Measurements from ENCODE around the gene MAPK1.
"Not testable (repeated sequence)": the region's sequence is repeated elsewhere in the genome, so short reads cannot be mapped to it uniquely, and the experiment has no call there.

The MAPK1 gene

DNA sequence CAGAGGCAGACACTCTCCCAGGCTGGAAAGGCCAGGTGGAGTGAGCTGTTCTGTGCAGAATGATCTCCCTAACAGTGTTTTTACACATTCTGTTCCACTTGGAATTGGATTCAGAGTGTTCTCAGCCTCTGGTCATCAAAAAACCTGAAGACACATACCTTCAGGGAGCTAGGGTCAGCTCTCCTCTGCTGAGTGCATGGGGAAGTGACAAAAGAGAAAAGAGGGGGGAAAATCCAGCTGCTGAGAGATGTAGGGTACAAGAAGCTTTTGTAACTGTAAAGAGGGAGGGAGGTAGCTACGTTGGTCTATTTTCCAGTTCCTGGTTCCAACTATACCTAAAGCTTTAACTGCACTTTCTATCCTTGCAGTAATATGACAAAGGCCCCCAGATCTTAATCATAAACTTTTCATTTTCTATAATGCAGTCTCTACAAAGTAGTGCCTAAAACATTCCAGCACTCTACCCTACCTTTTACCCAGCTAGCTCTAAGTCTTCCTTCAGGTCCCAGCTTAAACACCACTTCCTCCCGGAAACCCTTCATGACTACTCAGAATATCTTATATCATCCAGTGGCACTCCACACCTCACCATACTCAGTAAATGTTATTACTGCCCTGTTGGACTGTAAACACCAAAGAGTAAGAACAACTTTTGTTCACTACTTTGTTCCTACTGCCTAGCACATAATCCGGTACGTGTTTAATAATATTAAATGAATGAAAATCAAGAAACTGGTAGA is 9.2 kb downstream of the MAPK1 start:
- Histone ChIP-seq H3K27ac (ENCODE audit: low read length) (no peak overlapping the region), H3K27me3 (ENCODE audit: insufficient read depth, low read length) (no peaks in the 10 kb centered on the region), H3K4me3 (ENCODE audit: low read length) (no peak overlapping the region), H3K36me3 (ENCODE audit: insufficient read depth, low read depth, low read length) (no peaks in the 10 kb centered on the region), H3K9ac (ENCODE audit: low read depth, low read length) (no peak overlapping the region), H3K4me1 (ENCODE audit: insufficient read depth, low read length) (peaks cover 14% of the 10 kb centered on the region), H3K9me3 (ENCODE audit: insufficient read depth, low read depth, low read length) (no peaks in the 10 kb centered on the region)

DNA sequence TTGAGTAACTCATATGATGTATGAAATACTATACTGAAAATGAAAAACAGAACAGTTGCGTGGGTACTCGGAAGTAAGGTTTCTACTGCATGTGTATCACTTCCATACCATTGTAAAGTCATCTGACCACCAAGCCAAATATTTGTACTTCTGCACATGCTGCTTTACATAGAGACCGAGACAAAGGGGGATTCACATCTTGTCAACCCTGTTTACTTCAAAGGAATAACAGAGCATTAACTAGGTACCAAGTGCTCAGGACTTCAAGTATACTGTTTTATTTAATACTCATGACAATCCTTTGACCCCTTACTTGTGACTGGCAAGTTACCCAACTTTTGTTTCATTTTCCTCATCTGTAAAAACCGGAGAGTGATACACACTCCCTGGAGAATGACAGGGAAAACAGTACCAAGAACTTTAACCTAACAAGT is 9.9 kb downstream of the MAPK1 start:
- Histone ChIP-seq H3K36me3 (ENCODE audit: insufficient read depth, low read depth, low read length) (no peaks in the 10 kb centered on the region), H3K9ac (ENCODE audit: low read depth, low read length) (no peak overlapping the region), H3K4me1 (ENCODE audit: insufficient read depth, low read length) (peaks cover 11% of the 10 kb centered on the region), H3K27ac (ENCODE audit: low read length) (no peak overlapping the region), H3K4me3 (ENCODE audit: low read length) (no peak overlapping the region), H3K27me3 (ENCODE audit: insufficient read depth, low read length) (no peaks in the 10 kb centered on the region), H3K9me3 (ENCODE audit: insufficient read depth, low read depth, low read length) (no peaks in the 10 kb centered on the region)

DNA sequence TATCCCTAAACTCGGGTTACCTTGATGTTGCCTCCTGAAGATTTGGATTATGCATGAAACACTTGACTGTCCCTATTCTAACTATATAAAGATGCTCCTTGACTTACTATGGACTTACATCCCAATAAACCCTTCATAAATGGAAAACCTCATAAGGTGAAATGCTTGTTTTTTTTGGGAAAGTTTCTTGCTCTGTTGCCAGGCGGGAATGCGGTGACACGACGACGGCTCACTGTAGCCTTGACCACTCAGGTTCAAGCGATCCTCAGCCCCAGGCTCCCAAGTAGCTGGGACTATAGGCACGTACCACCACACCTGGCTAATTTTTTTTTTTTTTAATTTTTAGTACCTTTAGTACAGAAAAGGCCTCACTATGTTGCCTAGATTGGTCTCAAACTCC is 10.6 kb downstream of the MAPK1 start:
- Histone ChIP-seq H3K36me3 (ENCODE audit: insufficient read depth, low read depth, low read length) (no peaks in the 10 kb centered on the region), H3K27ac (ENCODE audit: low read length) (no peak overlapping the region)

DNA sequence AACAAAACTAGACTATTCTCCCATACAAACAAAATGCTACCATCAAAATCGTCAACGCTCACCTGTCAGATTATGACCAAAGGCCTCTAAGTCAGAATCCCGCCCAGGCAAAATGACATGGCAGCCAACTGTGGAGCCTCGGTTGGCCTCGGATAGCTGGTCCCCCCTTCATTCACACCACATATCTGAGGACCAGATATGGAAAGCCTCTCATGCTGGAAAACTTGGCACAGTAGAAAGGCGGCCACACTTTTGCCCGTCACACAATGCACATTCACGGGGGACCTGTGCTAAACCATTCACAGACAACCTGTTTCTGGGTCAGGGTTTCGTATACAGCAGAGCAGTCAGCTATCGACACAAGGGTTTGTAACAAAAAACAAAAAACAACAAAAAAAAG is 11.2 kb downstream of the MAPK1 start:
- Histone ChIP-seq H3K27ac (ENCODE audit: low read length) (no peak overlapping the region), H3K27me3 (ENCODE audit: insufficient read depth, low read length) (no peaks in the 10 kb centered on the region), H3K4me1 (ENCODE audit: insufficient read depth, low read length) (peaks cover under 1% of the 10 kb centered on the region; the same call in 1 of the 2 replicates), H3K9me3 (ENCODE audit: insufficient read depth, low read depth, low read length) (no peaks in the 10 kb centered on the region), H3K4me3 (ENCODE audit: low read length) (no peak overlapping the region), H3K9ac (ENCODE audit: low read depth, low read length) (no peak overlapping the region), H3K36me3 (ENCODE audit: insufficient read depth, low read depth, low read length) (no peaks in the 10 kb centered on the region)

More for the DNA sequence above, 10.6 kb downstream of the MAPK1 start:
- H3K9me3 ChIP-seq (ENCODE audit: insufficient read depth, low read depth, low read length): no peaks in the 10 kb centered on the region
- peaks cover 7% of the 10 kb centered on the region for H3K4me1 ChIP-seq (ENCODE audit: insufficient read depth, low read length)
- H3K27me3 ChIP-seq (ENCODE audit: insufficient read depth, low read length): no peaks in the 10 kb centered on the region
- no peak overlapping the region for H3K9ac ChIP-seq (ENCODE audit: low read depth, low read length)
- H3K4me3 ChIP-seq (ENCODE audit: low read length): no peak overlapping the region

DNA sequence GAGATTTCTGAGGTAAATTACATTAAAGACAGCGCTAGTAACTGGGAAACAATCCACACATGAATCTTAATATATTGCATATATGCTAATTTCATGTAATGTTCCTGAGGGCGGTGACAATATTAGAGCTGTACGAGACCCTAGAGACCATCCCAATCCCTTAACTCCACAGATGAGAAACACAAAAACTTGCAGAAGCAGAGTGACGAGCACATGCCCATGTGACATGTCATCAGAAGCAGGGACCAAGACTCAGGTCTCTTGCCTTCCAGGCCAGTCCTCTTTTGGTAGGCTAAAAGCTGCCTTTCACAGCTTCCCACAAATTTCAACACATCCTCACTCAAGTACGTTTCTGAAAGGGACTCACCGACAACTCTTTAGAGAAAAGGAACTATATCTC is 11.8 kb downstream of the MAPK1 start:
- no peaks in the 10 kb centered on the region for H3K9me3 ChIP-seq (ENCODE audit: insufficient read depth, low read depth, low read length)
- H3K4me3 ChIP-seq (ENCODE audit: low read length): no peak overlapping the region
- H3K27ac ChIP-seq (ENCODE audit: low read length): no peak overlapping the region
- no peaks in the 10 kb centered on the region for H3K27me3 ChIP-seq (ENCODE audit: insufficient read depth, low read length)
- H3K9ac ChIP-seq (ENCODE audit: low read depth, low read length): no peak overlapping the region
- no peaks in the 10 kb centered on the region; the same call in 1 of the 2 replicates for H3K4me1 ChIP-seq (ENCODE audit: insufficient read depth, low read length)
- H3K36me3 ChIP-seq (ENCODE audit: insufficient read depth, low read depth, low read length): no peaks in the 10 kb centered on the region

DNA sequence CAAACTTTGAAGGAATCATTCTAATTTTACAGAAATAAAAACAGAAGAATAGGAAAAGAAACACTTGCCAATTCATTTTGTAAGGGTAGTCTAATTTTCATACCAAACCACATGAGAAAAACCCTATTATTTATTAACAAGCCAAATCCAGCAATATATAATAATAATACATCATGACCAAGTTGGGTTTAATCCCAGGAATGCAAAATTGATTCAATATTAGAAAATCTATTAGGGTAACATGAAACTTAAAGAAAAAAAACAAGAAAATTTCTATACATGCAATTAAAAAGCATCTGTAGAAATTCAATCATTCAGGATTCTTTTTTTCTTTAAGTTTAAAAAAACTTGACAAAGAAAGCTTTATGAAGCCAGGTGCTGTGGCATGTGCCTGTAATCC is 16.8 kb downstream of the MAPK1 start:
- no peak overlapping the region for H3K9ac ChIP-seq (ENCODE audit: low read depth, low read length)
- no peak overlapping the region for H3K4me3 ChIP-seq (ENCODE audit: low read length)
- no peaks in the 10 kb centered on the region for H3K4me1 ChIP-seq (ENCODE audit: insufficient read depth, low read length)
- H3K27ac ChIP-seq (ENCODE audit: low read length): no peak overlapping the region
- H3K27me3 ChIP-seq (ENCODE audit: insufficient read depth, low read length): no peaks in the 10 kb centered on the region
- no peaks in the 10 kb centered on the region for H3K9me3 ChIP-seq (ENCODE audit: insufficient read depth, low read depth, low read length)
- no peaks in the 10 kb centered on the region for H3K36me3 ChIP-seq (ENCODE audit: insufficient read depth, low read depth, low read length)

DNA sequence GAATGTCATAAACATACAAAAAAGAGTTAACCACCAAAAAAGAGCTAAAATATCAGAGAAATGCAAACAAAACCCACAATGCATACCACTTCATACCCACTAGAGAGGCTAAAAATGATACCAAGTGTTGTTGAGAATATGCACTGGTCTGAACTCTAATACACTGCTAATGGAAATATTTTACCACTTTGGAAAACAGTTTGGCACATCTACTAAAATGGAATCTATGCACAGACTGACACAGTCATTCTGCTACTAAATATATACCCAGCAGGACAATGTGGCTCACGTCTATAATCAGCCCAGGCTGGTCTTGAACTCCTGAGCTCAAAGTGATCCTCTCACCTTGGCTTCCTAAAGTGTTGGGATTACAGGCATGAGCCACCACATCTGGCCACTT is 18.0 kb downstream of the MAPK1 start:
- H3K9ac ChIP-seq (ENCODE audit: low read depth, low read length): no peak overlapping the region
- H3K36me3 ChIP-seq (ENCODE audit: insufficient read depth, low read depth, low read length): no peaks in the 10 kb centered on the region; the same call in 1 of the 2 replicates
- no peak overlapping the region for H3K4me3 ChIP-seq (ENCODE audit: low read length)
- H3K9me3 ChIP-seq (ENCODE audit: insufficient read depth, low read depth, low read length): no peaks in the 10 kb centered on the region
- H3K27me3 ChIP-seq (ENCODE audit: insufficient read depth, low read length): no peaks in the 10 kb centered on the region
- H3K4me1 ChIP-seq (ENCODE audit: insufficient read depth, low read length): no peaks in the 10 kb centered on the region
- H3K27ac ChIP-seq (ENCODE audit: low read length): no peak overlapping the region

DNA sequence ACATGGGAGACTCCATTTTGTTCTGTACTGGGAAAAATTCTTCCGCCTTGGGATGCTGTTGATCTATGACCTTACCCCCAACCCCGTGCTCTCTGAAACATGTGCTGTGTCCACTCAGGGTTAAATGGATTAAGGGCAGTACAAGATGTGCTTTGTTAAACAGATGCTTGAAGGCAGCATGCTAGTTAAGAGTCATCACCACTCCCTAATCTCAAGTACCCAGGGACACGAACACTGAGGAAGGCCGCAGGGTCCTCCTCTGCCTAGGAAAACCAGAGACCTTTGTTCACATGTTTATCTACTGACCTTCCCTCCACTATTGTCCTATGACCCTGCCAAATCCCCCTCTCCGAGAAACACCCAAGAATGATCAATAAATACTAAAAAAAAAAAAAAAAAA is 19.4 kb downstream of the MAPK1 start:
- H3K27ac ChIP-seq (ENCODE audit: low read length); H3K27me3 ChIP-seq (ENCODE audit: insufficient read depth, low read length); H3K9ac ChIP-seq (ENCODE audit: low read depth, low read length); H3K9me3 ChIP-seq (ENCODE audit: insufficient read depth, low read depth, low read length); H3K4me3 ChIP-seq (ENCODE audit: low read length); H3K36me3 ChIP-seq (ENCODE audit: insufficient read depth, low read depth, low read length); H3K4me1 ChIP-seq (ENCODE audit: insufficient read depth, low read length): not testable (repeated sequence)

DNA sequence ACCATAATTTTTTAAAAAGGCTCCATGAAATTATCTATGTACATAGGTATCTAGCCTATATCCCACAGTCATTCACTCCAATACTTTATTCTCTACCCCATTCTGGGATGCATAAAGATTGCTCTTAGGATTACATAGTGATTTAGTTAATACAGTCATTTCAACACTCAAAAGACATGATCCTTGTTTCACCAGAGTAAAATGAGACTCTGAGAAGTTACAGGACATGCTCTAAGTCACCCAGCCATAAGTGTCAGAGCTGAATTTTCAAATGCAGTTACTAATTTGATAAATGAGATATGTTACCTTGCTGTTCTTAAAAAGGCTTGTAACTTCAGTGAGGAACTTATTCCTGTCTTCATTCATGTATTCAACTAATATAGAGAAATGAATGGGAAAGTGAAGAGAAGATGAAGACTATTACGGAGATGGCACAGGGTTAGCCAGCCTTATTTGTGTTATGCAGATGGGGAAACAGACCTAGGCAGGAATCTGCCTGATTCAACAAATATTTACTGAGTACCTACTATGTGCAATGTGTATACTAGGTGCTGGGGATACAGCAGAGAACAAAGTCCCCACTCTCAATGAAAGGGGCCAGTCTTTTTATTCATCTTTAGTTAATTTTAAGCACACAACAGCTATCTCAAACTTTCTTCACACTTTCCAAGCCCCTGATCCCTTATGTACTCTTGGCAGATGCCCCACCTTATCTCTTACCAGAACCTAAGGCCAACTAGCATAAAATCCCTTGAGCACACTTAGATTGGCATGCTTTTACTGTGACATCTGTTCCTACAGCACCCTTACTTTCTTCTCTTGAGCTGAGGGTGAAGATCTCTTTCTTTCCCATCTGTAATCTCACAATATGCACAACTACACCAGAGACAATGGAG is 21.6 kb downstream of the MAPK1 start:
- no peak overlapping the region for H3K4me3 ChIP-seq (ENCODE audit: low read length)
- no peaks in the 10 kb centered on the region for H3K9me3 ChIP-seq (ENCODE audit: insufficient read depth, low read depth, low read length)
- no peak overlapping the region for H3K9ac ChIP-seq (ENCODE audit: low read depth, low read length)
- no peaks in the 10 kb centered on the region for H3K4me1 ChIP-seq (ENCODE audit: insufficient read depth, low read length)
- no peaks in the 10 kb centered on the region for H3K27me3 ChIP-seq (ENCODE audit: insufficient read depth, low read length)
- no peak overlapping the region for H3K27ac ChIP-seq (ENCODE audit: low read length)
- H3K36me3 ChIP-seq (ENCODE audit: insufficient read depth, low read depth, low read length): no peaks in the 10 kb centered on the region; the same call in 1 of the 2 replicates

DNA sequence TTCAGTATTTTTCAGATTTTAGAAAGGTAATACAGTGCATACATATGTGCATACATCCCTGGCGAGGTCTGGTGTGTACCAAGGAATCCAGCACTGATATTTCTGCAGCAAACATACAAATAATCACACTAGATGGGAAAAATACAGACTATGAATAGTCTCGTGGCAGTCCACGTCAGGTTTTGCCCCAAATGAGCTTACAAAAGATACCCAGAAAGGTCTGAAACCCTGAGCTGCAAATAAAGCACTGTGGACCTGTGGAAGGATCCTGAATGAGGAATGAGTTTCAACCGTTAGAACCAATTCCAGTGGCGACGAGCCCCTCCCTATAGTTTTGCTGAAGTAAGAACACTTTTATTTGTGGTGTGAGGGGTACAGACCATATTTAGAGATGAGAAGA is 24.5 kb downstream of the MAPK1 start:
- no peak overlapping the region for H3K9ac ChIP-seq (ENCODE audit: low read depth, low read length)
- no peak overlapping the region for H3K27ac ChIP-seq (ENCODE audit: low read length)
- H3K27me3 ChIP-seq (ENCODE audit: insufficient read depth, low read length): no peaks in the 10 kb centered on the region
- H3K9me3 ChIP-seq (ENCODE audit: insufficient read depth, low read depth, low read length): no peaks in the 10 kb centered on the region
- no peaks in the 10 kb centered on the region; the same call in 1 of the 2 replicates for H3K36me3 ChIP-seq (ENCODE audit: insufficient read depth, low read depth, low read length)
- no peaks in the 10 kb centered on the region for H3K4me1 ChIP-seq (ENCODE audit: insufficient read depth, low read length)
- H3K4me3 ChIP-seq (ENCODE audit: low read length): no peak overlapping the region

DNA sequence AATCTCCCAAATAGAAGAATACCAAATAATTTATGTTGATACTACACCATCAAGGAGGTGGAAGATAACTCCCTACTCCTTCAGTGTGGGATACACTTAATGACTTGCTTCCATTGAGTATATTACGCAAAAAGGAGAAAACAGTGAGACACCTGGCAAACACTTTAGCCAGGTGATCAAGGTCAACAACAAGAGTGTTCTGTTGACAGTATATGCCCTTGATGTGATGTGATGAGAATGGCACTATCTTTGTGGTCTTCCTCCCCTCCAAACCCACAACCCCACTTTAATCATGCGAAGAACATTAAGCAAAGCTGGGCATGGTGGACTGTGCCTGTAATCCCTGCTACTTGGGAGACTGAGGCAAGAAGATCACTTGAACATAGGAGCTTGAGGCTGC is 26.0 kb downstream of the MAPK1 start:
- Histone ChIP-seq H3K4me3 (ENCODE audit: low read length) (no peak overlapping the region), H3K4me1 (ENCODE audit: insufficient read depth, low read length) (peaks cover 8% of the 10 kb centered on the region; the same call in 1 of the 2 replicates), H3K9me3 (ENCODE audit: insufficient read depth, low read depth, low read length) (no peaks in the 10 kb centered on the region), H3K27ac (ENCODE audit: low read length) (no peak overlapping the region), H3K36me3 (ENCODE audit: insufficient read depth, low read depth, low read length) (no peaks in the 10 kb centered on the region; the same call in 1 of the 2 replicates), H3K9ac (ENCODE audit: low read depth, low read length) (no peak overlapping the region), H3K27me3 (ENCODE audit: insufficient read depth, low read length) (no peaks in the 10 kb centered on the region)
